Stimulated activated CD4-positive, alpha-beta T cell treated with anti-CD3 and anti-CD28 coated beads, Interleukin-12 subunit alpha, Interleukin-12 subunit beta, amount 100 ng/mL, for 4 hours (primary cell): ENCODE results near the gene ZBTB48.

ENCODE experiments used
- DNase-seq: peaks from one replicate; pipeline ENCODE4 v3.0.0-alpha.2; 2020

The ZBTB48 gene

GRCh38 chr1:6574025-6574620 lies 5.7 kb upstream of the ZBTB48 start:
- no peak for DNase-seq

- DNase-seq = no peak
Measured at GRCh38 chr1:6574818-6575217, 5.0 kb upstream of the ZBTB48 start.

- no peak for DNase-seq
Measured at GRCh38 chr1:6577831-6578525, 1.8 kb upstream of the ZBTB48 start.

GRCh38 chr1:6578624-6579373 lies 995 bp upstream of the ZBTB48 start:
- DNase-seq = no peak

GRCh38 chr1:6580119-6580592 lies 362 bp downstream of the ZBTB48 start:
- DNase-seq = no peak

GRCh38 chr1:6580593-6581409 lies 1.0 kb downstream of the ZBTB48 start:
- DNase-seq = no peak

- DNase-seq = no peak
Measured at GRCh38 chr1:6581561-6582305, 1.9 kb downstream of the ZBTB48 start.

GRCh38 chr1:6582370-6582769 lies 2.6 kb downstream of the ZBTB48 start:
- DNase-seq = no peak

- DNase-seq = no peak
Measured at GRCh38 chr1:6584126-6585080, 4.6 kb downstream of the ZBTB48 start.

- DNase-seq = no peak
Measured at GRCh38 chr1:6585081-6585722, 5.4 kb downstream of the ZBTB48 start.

GRCh38 chr1:6585841-6586240 lies 6.0 kb downstream of the ZBTB48 start:
- DNase-seq = no peak

GRCh38 chr1:6586404-6586816 lies 6.6 kb downstream of the ZBTB48 start:
- no peak for DNase-seq

GRCh38 chr1:6587261-6588005 lies 7.6 kb downstream of the ZBTB48 start:
- DNase-seq = no peak

GRCh38 chr1:6588128-6588892 lies 8.5 kb downstream of the ZBTB48 start:
- DNase-seq = no peak

GRCh38 chr1:6588893-6589520 lies 9.2 kb downstream of the ZBTB48 start:
- DNase-seq = no peak

- DNase-seq = no peak
Measured at GRCh38 chr1:6590046-6590445, 10.3 kb downstream of the ZBTB48 start.

GRCh38 chr1:6591222-6591621 lies 11.4 kb downstream of the ZBTB48 start:
- DNase-seq = no peak

- no peak for DNase-seq
Measured at GRCh38 chr1:6591644-6592043, 11.8 kb downstream of the ZBTB48 start.

GRCh38 chr1:6592441-6592840 lies 12.6 kb downstream of the ZBTB48 start:
- no peak for DNase-seq
